DMS153 treated with DMSO at 0.1 percent for 48 hours (cell line): ENCODE results near the gene DPH1.

Experiments used
- DNase-seq: peaks from one replicate; lab custom pipeline; 2025; ENCODE audit not compliant: unreplicated experiment; lab: John Stamatoyannopoulos, UW

The DPH1 gene

GRCh38 chr17:2076087-2076984, 46.4 kb downstream of the DPH1 start:
- DNase-seq = no peak

- no peak for DNase-seq
Observed at GRCh38 chr17:2077040-2077439, 47.1 kb downstream of the DPH1 start.

- no peak for DNase-seq
Observed at GRCh38 chr17:2081564-2081963, 51.6 kb downstream of the DPH1 start.

- no peak for DNase-seq
Observed at GRCh38 chr17:2082003-2082781, 52.2 kb downstream of the DPH1 start.

GRCh38 chr17:2083613-2084035, 53.7 kb downstream of the DPH1 start:
- DNase-seq = no peak

- DNase-seq = no peak
Observed at GRCh38 chr17:2084036-2084765, 54.2 kb downstream of the DPH1 start.

GRCh38 chr17:2084766-2085647, 55.1 kb downstream of the DPH1 start:
- no peak for DNase-seq

GRCh38 chr17:2085648-2085949, 55.6 kb downstream of the DPH1 start:
- DNase-seq = no peak

- no peak for DNase-seq
Observed at GRCh38 chr17:2086306-2086705, 56.4 kb downstream of the DPH1 start.

- no peak for DNase-seq
Observed at GRCh38 chr17:2087597-2088211, 57.8 kb downstream of the DPH1 start.

GRCh38 chr17:2089021-2089422, 59.1 kb downstream of the DPH1 start:
- no peak for DNase-seq

GRCh38 chr17:2090210-2090641, 60.3 kb downstream of the DPH1 start:
- no peak for DNase-seq

GRCh38 chr17:2090804-2091534, 61.0 kb downstream of the DPH1 start:
- DNase-seq = no peak

- no peak for DNase-seq
Observed at GRCh38 chr17:2092253-2092652, 62.3 kb downstream of the DPH1 start.

GRCh38 chr17:2093349-2093748, 63.4 kb downstream of the DPH1 start:
- no peak for DNase-seq
